22Rv1 (cell line): ENCODE data around the gene SEPTIN2.

Source experiments
- ZFX ChIP-seq: fragments of 450-650 bp; IDR thresholded peaks from 2 replicates; pipeline ENCODE4 v1.6.1; 2017; ENCODE audit warnings: antibody characterized with exemption, borderline replicate concordance
- TF ChIP-seq, protein P1 (sequence below): fragments of 450-650 bp; IDR thresholded peaks from 2 replicates; pipeline ENCODE4 v1.5.1; 2017; ENCODE audit warnings: mild to moderate bottlenecking

- TF ChIP-seq, protein P1, sequence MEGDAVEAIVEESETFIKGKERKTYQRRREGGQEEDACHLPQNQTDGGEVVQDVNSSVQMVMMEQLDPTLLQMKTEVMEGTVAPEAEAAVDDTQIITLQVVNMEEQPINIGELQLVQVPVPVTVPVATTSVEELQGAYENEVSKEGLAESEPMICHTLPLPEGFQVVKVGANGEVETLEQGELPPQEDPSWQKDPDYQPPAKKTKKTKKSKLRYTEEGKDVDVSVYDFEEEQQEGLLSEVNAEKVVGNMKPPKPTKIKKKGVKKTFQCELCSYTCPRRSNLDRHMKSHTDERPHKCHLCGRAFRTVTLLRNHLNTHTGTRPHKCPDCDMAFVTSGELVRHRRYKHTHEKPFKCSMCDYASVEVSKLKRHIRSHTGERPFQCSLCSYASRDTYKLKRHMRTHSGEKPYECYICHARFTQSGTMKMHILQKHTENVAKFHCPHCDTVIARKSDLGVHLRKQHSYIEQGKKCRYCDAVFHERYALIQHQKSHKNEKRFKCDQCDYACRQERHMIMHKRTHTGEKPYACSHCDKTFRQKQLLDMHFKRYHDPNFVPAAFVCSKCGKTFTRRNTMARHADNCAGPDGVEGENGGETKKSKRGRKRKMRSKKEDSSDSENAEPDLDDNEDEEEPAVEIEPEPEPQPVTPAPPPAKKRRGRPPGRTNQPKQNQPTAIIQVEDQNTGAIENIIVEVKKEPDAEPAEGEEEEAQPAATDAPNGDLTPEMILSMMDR = no peak
- no peak for TF ChIP-seq ZFX
Measured at GRCh38 chr2:241378816-241379215, 63.1 kb downstream of the SEPTIN2 start.
